ENCODE data around the gene RPL27.

GRCh38 chr17:43033948-43034881 is 36.0 kb downstream of the RPL27 start:
- TF ChIP-seq EZH2 (IDR thresholded peaks at IDR 0.05), result no peak
- no peak for TF ChIP-seq FOXP2 (optimal IDR thresholded peaks at IDR 0.05; ENCODE audit: control extremely low read depth, extremely low read length, insufficient read depth)

Measured in SK-N-MC (cell line).